Spinal cord (tissue), 10 donors: ENCODE results near the gene REEP1. TPM values are rescaled to one million over a fixed set of nuclear protein-coding genes. Genes with fewer than 3 reads are reported as not detected.

ENCODE experiments used
- DNase-seq, 6 donors: peaks; one replicate each; pipeline versions ENCODE4 v3.0.0 to v3.0.0-alpha.2; 2013 to 2015; ENCODE audit warnings: low spot score in 6 of 6, low read depth in 4 of 6
- H3K27ac ChIP-seq: one replicate; pipeline ENCODE4 v1.5.1; 2013; ENCODE audit warnings: low read depth, low read length, control low read depth
- H3K27me3 ChIP-seq: one replicate; pipeline ENCODE4 v1.6.1; 2013; ENCODE audit warnings: low read length; ENCODE audit not compliant: control insufficient read depth, insufficient read depth
- H3K36me3 ChIP-seq: one replicate; pipeline ENCODE4 v1.6.1; 2013; ENCODE audit warnings: low read length; ENCODE audit not compliant: control insufficient read depth, insufficient read depth
- H3K4me1 ChIP-seq: one replicate; pipeline ENCODE4 v1.6.1; 2013; ENCODE audit warnings: low read length; ENCODE audit not compliant: control insufficient read depth, insufficient read depth
- H3K4me3 ChIP-seq: one replicate; pipeline ENCODE4 v1.5.1; 2013; ENCODE audit warnings: low read depth, low read length, control low read depth
- H3K9me3 ChIP-seq: one replicate; pipeline ENCODE4 v1.6.1; 2013; ENCODE audit warnings: low read length; ENCODE audit not compliant: control insufficient read depth, insufficient read depth
- WGBS: methylation state at CpG from one replicate; pipeline ENCODE4 v1.1.5; 2013; ENCODE audit warnings: missing lambda C conversion rate; ENCODE audit not compliant: insufficient coverage; 5-methylcytosine and 5-hydroxymethylcytosine counted together
- polyA plus RNA-seq, 2 donors: library from polyadenylated mRNA; unstranded; fragments of 120-200 nt; gene quantifications; one replicate each; pipeline ENCODE4 v1.2.1, GENCODE V29; 2013; ENCODE audit not compliant: insufficient read length in 2 of 2
- total RNA-seq, 2 donors: library from RNA; depleted of rRNA in 1 of 2; stranded (reverse); fragments of 120-200 nt in 1 of 2; fragments of >200 nt in 1 of 2; gene quantifications; one replicate each; pipeline versions ENCODE4 v1.2.3 to v1.2.4, GENCODE V29; 2013 to 2014
- donor health status: healthy.

The REEP1 gene
- total and polyA plus RNA-seq, 4 donors, result 61.9 to 123 (median 114) TPM

DNA sequence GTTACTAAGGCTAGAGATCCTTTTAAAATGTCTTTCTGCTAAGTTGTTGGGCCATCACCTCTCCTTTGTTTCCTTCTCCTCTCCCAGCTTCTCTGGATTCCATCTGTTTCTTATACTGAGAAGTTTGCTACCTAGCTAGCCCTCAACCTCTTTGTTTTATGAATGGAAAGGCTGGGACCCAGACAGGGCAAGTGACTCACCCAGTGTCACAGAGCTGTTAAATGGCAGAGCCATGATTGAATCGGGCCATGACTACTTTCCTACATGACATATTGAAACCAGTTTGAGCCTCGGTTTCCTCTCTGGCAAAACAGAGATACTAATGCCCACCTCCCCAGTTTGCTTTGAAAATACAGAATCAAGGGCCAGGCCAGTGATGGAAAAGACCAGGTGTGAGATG lies 24.1 kb downstream of the REEP1 start:
- H3K36me3 ChIP-seq, result peaks cover 4% of the 10 kb centered on the region
- no peak overlapping the region for H3K4me3 ChIP-seq
- no peak overlapping the region for H3K27ac ChIP-seq
- H3K4me1 ChIP-seq, result peaks cover 14% of the 10 kb centered on the region
- WGBS, result 80% methylated on average over 1 of the region's 2 CpGs
- no peaks in the 10 kb centered on the region for H3K9me3 ChIP-seq
- no peaks in the 10 kb centered on the region for H3K27me3 ChIP-seq
- DNase-seq, result no peak

DNA sequence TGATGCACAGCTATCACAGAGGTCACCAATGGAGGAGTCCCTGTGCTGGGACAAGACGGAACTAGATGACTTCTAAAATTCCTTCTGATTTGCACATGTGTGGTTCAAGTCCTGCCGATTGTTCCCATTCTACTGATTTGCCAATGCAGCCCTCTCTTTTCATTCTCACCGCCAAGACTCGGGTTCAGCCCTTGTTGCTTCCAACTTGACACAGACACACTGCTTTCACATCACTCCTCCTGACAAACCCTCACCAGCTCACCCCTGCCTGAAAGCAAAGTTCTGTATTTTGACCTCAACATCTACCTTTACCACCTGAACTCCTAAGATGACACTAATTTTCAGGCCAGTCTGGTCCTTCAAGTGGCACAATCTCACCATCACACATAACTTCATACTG lies 25.5 kb downstream of the REEP1 start:
- Histone ChIP-seq H3K36me3 (peaks cover 4% of the 10 kb centered on the region), H3K4me1 (peaks cover 14% of the 10 kb centered on the region), H3K27me3 (no peaks in the 10 kb centered on the region), H3K4me3 (no peak overlapping the region), H3K9me3 (no peaks in the 10 kb centered on the region), H3K27ac (no peak overlapping the region)
- DNase-seq, result no peak
- 96% methylated on average over 4 of the region's 4 CpGs for WGBS

DNA sequence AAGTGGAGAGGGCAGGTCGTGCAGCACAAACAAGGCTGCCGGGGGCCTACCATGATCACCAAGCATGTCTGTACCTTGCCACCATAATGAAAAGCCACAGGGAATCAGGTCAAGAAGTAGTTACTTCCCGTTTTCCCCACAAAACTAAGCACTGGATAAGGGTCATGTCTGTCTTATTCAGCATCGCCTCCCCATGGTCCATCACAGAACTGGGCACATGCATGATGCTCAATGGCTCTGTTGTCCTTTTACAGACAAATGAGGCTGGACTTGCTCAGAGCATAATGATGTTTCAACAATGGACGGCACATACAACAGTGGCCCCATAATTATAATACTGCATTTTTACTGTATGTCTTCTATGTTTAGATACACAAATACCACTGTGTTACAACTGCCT lies 27.5 kb downstream of the REEP1 start:
- Histone ChIP-seq H3K27ac (no peak overlapping the region), H3K36me3 (peaks cover 4% of the 10 kb centered on the region), H3K27me3 (no peaks in the 10 kb centered on the region), H3K4me3 (no peak overlapping the region), H3K4me1 (peaks cover 18% of the 10 kb centered on the region), H3K9me3 (no peaks in the 10 kb centered on the region)
- no peak for DNase-seq
- 98% methylated on average over 4 of the region's 5 CpGs for WGBS

DNA sequence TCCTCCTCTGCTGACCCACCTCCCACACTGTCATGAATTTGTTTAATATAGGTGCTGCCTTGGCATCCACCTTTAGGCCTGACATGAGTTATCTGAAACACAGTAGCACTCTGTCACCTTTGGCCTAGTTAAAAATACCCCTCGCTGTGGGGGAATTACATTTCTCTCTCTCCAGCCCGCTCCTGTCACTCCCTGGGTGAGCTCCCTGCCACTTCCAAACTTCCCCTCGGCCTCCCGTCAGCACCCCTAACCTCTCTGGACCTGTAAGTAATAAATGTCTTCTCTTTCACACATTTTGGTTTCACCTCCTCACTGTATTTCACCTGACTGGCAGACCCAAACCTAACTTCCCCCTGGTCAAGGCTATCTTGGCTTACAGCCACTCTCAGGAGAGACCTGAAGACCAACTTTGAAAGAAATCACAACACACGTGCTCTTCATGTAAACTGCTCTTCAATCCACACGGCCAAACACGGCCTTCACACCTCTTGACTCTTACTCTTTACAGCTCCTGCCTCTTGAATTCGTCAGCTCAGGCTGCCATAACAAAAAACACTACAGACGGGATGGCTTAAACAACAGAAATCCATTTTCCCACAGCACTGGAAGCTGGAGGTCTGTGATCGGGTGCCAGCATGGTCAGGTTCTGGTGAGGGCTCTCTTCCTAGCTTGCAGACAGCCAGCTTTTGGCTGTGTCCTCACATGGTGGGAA lies 28.3 kb downstream of the REEP1 start:
- H3K27me3 ChIP-seq, result no peaks in the 10 kb centered on the region
- no peaks in the 10 kb centered on the region for H3K9me3 ChIP-seq
- no peak overlapping the region for H3K4me3 ChIP-seq
- peaks cover under 1% of the 10 kb centered on the region for H3K36me3 ChIP-seq
- no peak overlapping the region for H3K27ac ChIP-seq
- H3K4me1 ChIP-seq, result peaks cover 12% of the 10 kb centered on the region
- DNase-seq, result no peak
- 82% methylated on average over 7 of the region's 10 CpGs for WGBS

DNA sequence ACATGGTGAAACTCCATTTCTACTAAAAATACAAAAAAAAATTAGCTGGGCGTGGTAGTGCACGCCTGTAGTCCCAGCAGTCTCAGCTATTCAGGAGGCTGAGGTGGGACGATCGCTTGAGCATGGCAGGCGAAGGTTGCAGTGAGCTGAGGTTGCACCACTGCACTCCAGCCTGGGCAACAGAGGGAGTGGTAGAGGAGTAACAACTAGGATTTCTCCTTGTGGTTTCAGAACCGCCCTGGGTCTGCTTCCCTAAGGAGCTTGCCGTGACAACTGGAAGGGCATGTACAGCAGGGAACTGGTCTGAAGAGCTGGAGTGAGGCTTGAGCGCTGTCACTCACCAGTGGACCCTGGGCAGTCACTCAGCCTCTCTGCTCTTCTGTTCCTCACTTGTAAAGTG lies 29.1 kb downstream of the REEP1 start:
- Histone ChIP-seq H3K36me3 (no peaks in the 10 kb centered on the region), H3K9me3 (no peaks in the 10 kb centered on the region), H3K4me1 (peaks cover 10% of the 10 kb centered on the region), H3K27me3 (no peaks in the 10 kb centered on the region), H3K27ac (no peak overlapping the region), H3K4me3 (no peak overlapping the region)
- 91% methylated on average over 8 of the region's 8 CpGs for WGBS
- no peak for DNase-seq

DNA sequence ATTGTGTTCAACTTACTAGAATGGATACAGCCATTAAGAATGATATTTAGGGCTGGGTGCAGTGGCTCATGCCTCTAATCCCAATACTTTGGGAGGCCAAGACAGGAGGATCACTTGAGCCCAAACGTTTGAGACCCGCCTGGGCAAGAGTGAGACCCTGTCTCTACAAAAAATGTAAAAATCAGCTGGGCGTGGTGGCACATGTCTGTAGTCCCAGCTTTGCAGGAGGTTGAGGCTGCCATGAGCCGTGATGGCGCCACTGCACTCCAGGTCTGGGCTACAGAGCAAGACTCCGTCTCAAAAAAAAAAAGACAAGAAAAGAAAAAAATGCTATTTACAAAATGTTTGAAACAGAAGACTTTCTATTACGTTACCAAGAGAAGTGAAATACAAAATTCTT lies 30.0 kb downstream of the REEP1 start:
- H3K27ac ChIP-seq, result no peak overlapping the region
- no peaks in the 10 kb centered on the region for H3K27me3 ChIP-seq
- H3K4me1 ChIP-seq, result peaks cover 10% of the 10 kb centered on the region
- 93% methylated on average over 5 of the region's 7 CpGs for WGBS
- H3K9me3 ChIP-seq, result no peaks in the 10 kb centered on the region
- DNase-seq, result no peak
- H3K36me3 ChIP-seq, result no peaks in the 10 kb centered on the region
- H3K4me3 ChIP-seq, result no peak overlapping the region

DNA sequence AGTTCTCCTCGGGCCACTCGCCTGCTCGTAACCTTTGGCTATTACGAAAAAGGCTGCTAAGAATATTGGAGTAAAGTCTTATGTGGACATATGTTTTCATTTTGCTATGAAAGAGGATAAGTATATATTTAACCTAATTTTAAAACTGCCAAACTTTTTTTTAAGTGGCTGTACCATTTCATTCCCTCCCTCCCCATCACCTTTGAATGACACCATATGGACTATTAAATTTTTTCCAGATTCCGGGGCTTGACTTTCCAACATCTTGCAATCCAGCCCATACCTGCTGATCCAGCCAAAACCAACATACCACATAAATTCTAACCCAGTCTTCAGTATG lies 31.5 kb downstream of the REEP1 start:
- Histone ChIP-seq H3K9me3 (no peaks in the 10 kb centered on the region), H3K27ac (no peak overlapping the region), H3K4me3 (no peak overlapping the region), H3K4me1 (peaks cover 21% of the 10 kb centered on the region), H3K27me3 (no peaks in the 10 kb centered on the region), H3K36me3 (no peaks in the 10 kb centered on the region)
- DNase-seq, result peak in 1 of 6 donors; percentile 52
- WGBS, result 80% methylated on average over 1 of the region's 5 CpGs

DNA sequence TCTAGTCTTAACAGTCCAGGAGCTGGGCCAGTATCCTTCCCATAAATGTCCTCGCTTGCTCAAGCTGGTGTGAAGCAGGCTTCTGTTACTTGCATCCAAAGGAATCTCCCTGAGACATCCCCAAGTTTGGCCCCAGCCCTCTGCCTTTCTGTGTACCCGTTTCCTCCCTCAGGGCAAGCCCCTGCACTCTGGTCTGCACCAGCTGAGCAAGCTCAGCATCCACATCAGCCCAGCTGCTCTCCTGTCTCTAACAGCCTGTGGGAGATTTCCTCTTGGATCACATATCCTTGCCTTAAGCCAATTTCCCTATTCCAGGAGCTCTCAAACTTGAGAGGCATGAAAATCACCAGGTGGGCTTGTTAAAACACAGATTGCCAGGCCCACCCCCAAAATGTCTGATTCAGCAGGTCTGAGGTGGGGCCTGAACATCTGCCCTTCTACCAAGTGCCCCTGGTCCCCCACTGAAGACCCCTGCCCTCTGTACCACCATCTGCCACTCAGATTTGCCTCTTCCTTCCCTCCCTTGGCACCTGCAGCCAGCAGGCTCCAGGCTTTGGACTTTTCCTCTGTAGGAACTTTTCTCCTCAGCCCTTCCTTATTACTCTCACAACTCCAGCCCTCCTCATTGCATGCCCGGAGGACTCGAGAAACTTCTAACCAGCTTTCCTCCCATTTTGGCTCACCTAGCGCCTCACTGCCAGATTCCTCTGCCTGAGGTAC lies 32.1 kb downstream of the REEP1 start:
- WGBS, result 75% methylated on average over 4 of the region's 5 CpGs
- H3K4me3 ChIP-seq, result no peak overlapping the region
- H3K9me3 ChIP-seq, result no peaks in the 10 kb centered on the region
- H3K36me3 ChIP-seq, result no peaks in the 10 kb centered on the region
- H3K27me3 ChIP-seq, result no peaks in the 10 kb centered on the region
- no peak for DNase-seq
- H3K27ac ChIP-seq, result peak overlapping the region; percentile 7
- H3K4me1 ChIP-seq, result peaks cover 24% of the 10 kb centered on the region

DNA sequence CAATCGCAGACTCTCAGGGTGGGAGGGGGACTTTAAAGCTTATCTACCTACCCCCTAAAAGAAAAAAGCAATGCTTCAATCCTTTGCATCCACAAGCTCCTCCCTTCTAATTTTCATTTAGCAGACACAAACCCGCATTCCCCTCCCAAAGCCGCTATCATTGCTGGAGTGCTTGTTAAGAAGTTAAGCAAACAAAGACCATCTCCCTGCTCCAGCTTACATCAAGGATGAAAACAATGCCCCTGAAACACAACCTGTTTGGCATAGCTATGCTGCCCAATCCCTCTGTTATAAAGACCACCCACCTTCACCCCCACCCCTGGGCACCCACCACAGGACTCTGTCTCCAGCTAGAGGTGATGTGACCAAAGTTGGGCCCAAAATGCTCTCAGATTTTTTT lies 33.0 kb downstream of the REEP1 start:
- Histone ChIP-seq H3K4me1 (peaks cover 24% of the 10 kb centered on the region), H3K27ac (no peak overlapping the region), H3K27me3 (no peaks in the 10 kb centered on the region), H3K36me3 (no peaks in the 10 kb centered on the region), H3K4me3 (no peak overlapping the region), H3K9me3 (no peaks in the 10 kb centered on the region)
- DNase-seq, result no peak
- no CpG with 5 or more reads among the region's 3 CpGs for WGBS

DNA sequence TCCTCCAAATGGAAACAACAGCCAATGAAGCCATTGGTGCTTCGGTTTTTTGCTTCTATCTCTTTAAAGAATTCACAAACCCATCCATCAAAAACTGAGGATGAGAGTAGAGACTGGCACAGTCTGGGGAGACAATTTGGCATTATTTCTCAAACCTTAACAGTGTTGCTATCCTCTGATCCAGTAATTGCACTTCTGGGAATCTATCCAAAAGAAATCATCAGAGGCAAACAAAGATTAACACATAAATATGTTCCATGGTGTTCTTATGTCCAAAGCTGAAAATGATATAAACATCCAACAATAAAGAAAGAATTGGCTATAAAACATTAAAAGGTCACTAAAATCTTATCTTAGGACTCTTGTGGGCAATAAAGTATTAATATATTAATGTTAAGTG lies 35.1 kb downstream of the REEP1 start:
- Histone ChIP-seq H3K36me3 (no peaks in the 10 kb centered on the region), H3K27me3 (no peaks in the 10 kb centered on the region), H3K9me3 (no peaks in the 10 kb centered on the region), H3K27ac (no peak overlapping the region), H3K4me1 (peaks cover 33% of the 10 kb centered on the region), H3K4me3 (no peak overlapping the region)
- WGBS, result 60% methylated on average over 1 of the region's 1 CpG
- peak in 2 of 6 donors; percentile 55 to 60 for DNase-seq
